ENCODE measurements around the gene CCR6.
A peak's percentile ranks its signal among the peaks of the same experiment; 100 is the strongest.

Gene CCR6

GRCh38 chr6:167093922-167094432, 28.9 kb upstream of the CCR6 start:
- TF ChIP-seq, protein P1, sequence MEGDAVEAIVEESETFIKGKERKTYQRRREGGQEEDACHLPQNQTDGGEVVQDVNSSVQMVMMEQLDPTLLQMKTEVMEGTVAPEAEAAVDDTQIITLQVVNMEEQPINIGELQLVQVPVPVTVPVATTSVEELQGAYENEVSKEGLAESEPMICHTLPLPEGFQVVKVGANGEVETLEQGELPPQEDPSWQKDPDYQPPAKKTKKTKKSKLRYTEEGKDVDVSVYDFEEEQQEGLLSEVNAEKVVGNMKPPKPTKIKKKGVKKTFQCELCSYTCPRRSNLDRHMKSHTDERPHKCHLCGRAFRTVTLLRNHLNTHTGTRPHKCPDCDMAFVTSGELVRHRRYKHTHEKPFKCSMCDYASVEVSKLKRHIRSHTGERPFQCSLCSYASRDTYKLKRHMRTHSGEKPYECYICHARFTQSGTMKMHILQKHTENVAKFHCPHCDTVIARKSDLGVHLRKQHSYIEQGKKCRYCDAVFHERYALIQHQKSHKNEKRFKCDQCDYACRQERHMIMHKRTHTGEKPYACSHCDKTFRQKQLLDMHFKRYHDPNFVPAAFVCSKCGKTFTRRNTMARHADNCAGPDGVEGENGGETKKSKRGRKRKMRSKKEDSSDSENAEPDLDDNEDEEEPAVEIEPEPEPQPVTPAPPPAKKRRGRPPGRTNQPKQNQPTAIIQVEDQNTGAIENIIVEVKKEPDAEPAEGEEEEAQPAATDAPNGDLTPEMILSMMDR (IDR thresholded peaks at IDR 0.05; ENCODE audit: low read depth, low read length, missing control alignments): no peak
- DNase-seq (ENCODE audit: low read depth): peak; percentile 80
- peak overlapping the region; percentile 61 for H3K4me3 ChIP-seq (ENCODE audit: low read depth, low read length)

- DNase-seq (ENCODE audit: low read depth): no peak
Observed at GRCh38 chr6:167094436-167094819, 28.5 kb upstream of the CCR6 start.

DNA sequence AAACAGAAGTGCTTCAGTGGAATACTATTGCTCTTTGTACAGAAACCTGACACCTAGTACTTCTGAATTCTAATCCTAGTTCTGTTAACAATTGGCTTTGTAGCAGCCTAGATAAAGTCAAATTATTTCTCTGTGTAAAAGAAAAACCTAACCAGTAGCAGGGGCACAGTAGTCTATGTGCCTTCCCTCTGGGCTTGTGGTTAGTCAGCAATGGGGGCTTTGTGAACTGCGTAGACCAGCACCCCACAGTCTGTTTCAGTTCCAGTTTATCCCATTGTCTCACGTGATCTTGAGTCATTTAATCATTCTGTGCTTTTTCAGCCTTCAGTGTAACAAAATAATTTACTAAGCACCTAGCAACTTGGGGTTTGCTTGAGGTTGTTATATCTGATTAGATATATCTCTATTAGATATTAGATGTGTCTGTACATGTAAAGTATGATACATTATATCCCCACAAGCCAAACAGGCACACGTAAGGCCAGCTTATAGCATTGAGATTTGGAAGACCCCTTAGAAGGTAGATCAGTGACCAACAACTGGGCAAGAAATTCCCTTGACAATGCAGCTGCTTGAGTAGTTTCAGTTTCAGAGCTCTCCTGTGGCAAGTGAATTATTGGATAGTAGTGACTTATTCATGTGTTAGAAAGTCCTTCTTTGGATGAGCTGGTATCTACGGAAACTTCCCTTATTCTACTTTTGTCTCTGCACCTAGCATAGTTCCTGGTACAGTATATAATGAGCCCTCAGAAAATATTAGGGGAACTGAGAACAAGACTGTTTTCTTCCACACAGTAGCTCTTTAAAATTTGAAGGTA, 27.9 kb upstream of the CCR6 start:
- H3K4me3 ChIP-seq (ENCODE audit: low read depth, low read length): peak overlapping the region; percentile 61; the same call in 1 of the 2 replicates
- peak; percentile 89 for DNase-seq (ENCODE audit: low read depth)
- TF ChIP-seq, protein P1 (IDR thresholded peaks at IDR 0.05; ENCODE audit: low read depth, low read length, missing control alignments): no peak

More at GRCh38 chr6:167094436-167094819, 28.5 kb upstream of the CCR6 start:
- TF ChIP-seq, protein P1 (IDR thresholded peaks at IDR 0.05; ENCODE audit: low read depth, low read length, missing control alignments): no peak
- H3K4me3 ChIP-seq (ENCODE audit: low read depth, low read length): peak overlapping the region; percentile 61

DNA sequence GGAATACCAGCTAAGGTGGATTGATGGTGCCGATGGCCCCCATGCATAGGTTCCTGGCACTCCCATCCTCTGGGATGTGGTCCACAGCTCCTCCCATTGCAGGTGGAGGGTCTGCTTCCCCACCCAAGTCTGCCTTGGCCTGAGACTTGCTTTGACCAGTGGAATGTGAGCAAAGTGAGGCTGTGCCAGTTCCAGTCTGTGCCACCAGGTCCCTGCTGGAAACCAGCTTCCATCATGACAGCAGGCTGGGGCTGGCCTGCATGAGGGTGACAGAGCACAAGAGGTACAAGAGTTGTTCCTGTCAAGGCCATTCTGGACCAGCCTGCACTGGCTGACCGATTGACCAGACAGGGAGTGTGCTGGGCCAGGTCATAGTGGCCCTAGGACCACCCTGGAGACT, 27.0 kb upstream of the CCR6 start:
- TF ChIP-seq, protein P1 (IDR thresholded peaks at IDR 0.05; ENCODE audit: low read depth, low read length, missing control alignments): no peak
- H3K4me3 ChIP-seq (ENCODE audit: low read depth, low read length): no peak overlapping the region
- no peak for DNase-seq (ENCODE audit: low read depth)

DNA sequence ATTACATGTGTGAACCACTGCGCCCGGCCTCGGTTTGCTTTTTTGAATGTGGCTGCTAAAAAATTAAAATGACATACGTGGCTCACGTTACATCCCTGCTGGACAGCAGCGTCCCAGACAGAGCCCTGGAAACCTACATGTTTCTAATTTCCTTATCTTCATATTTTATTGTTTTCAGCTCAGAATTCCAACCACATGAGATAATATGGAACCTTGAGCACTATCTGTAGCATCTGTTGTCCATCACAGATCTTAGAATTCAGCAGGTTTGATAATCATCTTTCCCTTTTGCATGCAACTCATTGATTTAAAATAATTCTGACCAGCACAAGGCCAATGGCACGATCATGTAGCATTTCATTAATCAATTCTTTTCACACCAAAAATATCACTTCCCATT, 25.9 kb upstream of the CCR6 start:
- DNase-seq (ENCODE audit: low read depth): no peak
- no peak overlapping the region for H3K4me3 ChIP-seq (ENCODE audit: low read depth, low read length)
- TF ChIP-seq, protein P1 (IDR thresholded peaks at IDR 0.05; ENCODE audit: low read depth, low read length, missing control alignments): no peak

GRCh38 chr6:167097770-167098169, 25.1 kb upstream of the CCR6 start:
- no peak overlapping the region for H3K4me3 ChIP-seq (ENCODE audit: low read depth, low read length)
- no peak for DNase-seq (ENCODE audit: low read depth)
- TF ChIP-seq, protein P1 (IDR thresholded peaks at IDR 0.05; ENCODE audit: low read depth, low read length, missing control alignments): no peak

All from GM12864 (cell line).